A549 (cell line): ENCODE results near the gene RPL9. TPM values are rescaled to one million over a fixed set of nuclear protein-coding genes. Genes with fewer than 3 reads are reported as not detected.

Experiments used
- ATAC-seq, 2 experiments: fragments of 200-7000 bp in 1 of 2; fragments of >200 bp in 1 of 2; cut with Nextera tagmentation in 1 of 2; cut with Tn5 transposase in 1 of 2; 3 replicates each; pipeline versions ENCODE4 v1.8.0 to v1.9.1; 2018 to 2020; ENCODE audit warnings: mild to moderate bottlenecking in 1 of 2, moderate library complexity in 1 of 2
- CTCF ChIA-PET: fragments of 300-600 bp; sonication (Branson Sonifier 250); formaldehyde crosslinking; extraction: SDS; loops from one replicate; lab custom pipeline; 2021; ENCODE audit warnings: antibody characterized with exemption, inconsistent platforms; lab: Yijun Ruan, JAX
- POLR2A ChIA-PET: fragments of 350-600 bp; formaldehyde crosslinking; extraction: SDS; loops from one replicate; lab custom pipeline; 2021; ENCODE audit warnings: antibody characterized with exemption, inconsistent platforms; lab: Yijun Ruan, JAX
- DNase-seq, 2 experiments: peaks; one replicate each; pipeline versions ENCODE4 v3.0.0 to v3.0.0-alpha.2; 2011 to 2016; ENCODE audit warnings: low read depth in 1 of 2, low spot score in 1 of 2
- FAIRE-seq: peaks from 2 replicates; lab custom pipeline; 2011; peaks lifted over from hg19 to GRCh38; lab: Jason Lieb, UNC
- H3K27ac ChIP-seq, 2 experiments: fragments of >200 bp; sonication (Bioruptor Twin); formaldehyde crosslinking; 3 replicates each; pipeline ENCODE4 v1.5.1; 2016 to 2017
- H3K4me1 ChIP-seq: fragments of >200 bp; sonication (Bioruptor Twin); formaldehyde crosslinking; 3 replicates; pipeline ENCODE4 v1.6.1; 2016
- H3K4me2 ChIP-seq: fragments of >200 bp; sonication (Bioruptor Twin); formaldehyde crosslinking; 3 replicates; pipeline ENCODE4 v1.6.1; 2016
- H3K4me3 ChIP-seq: fragments of >200 bp; sonication (Bioruptor Twin); formaldehyde crosslinking; 3 replicates; pipeline ENCODE4 v1.5.1; 2016
- H3K9me3 ChIP-seq: fragments of >200 bp; sonication (Bioruptor Twin); formaldehyde crosslinking; 3 replicates; pipeline ENCODE4 v1.6.1; 2016
- CBX8 ChIP-seq: fragments of 200-600 bp; sonication (generic); IDR thresholded peaks from 2 replicates; pipeline ENCODE4 v1.6.1; 2016
- EHF ChIP-seq: fragments of 250-450 bp; sonication (Bioruptor Pico); IDR thresholded peaks from 2 replicates; pipeline ENCODE4 v1.5.0; 2020; ENCODE audit warnings: mild to moderate bottlenecking
- EHMT2 ChIP-seq: fragments of 200-600 bp; sonication (generic); IDR thresholded peaks from 2 replicates; pipeline ENCODE4 v1.6.1; 2016; ENCODE audit warnings: antibody characterized with exemption, low read depth, mild to moderate bottlenecking, moderate library complexity
- ELK1 ChIP-seq: fragments of 150-350 bp; IDR thresholded peaks from 2 replicates; pipeline ENCODE4 v1.6.1; 2014; ENCODE audit warnings: low read depth, mild to moderate bottlenecking, low read length
- FOSB ChIP-seq: fragments of 250-450 bp; sonication (Bioruptor Pico); IDR thresholded peaks from 2 replicates; pipeline ENCODE4 v1.5.0; 2020; ENCODE audit warnings: mild to moderate bottlenecking, moderate library complexity
- FOSL2 ChIP-seq, 2 experiments: fragments of 450-650 bp in 1 of 2; fragments of >200 bp in 1 of 2; sonication (Bioruptor Twin) in 1 of 2; formaldehyde crosslinking; IDR thresholded peaks; 2 replicates each; pipeline versions ENCODE4 v1.5.0 to v1.6.1; 2016 to 2020; ENCODE audit warnings: mild to moderate bottlenecking in 1 of 2, moderate library complexity in 1 of 2
- HEYL ChIP-seq: fragments of 250-450 bp; sonication (Bioruptor Pico); IDR thresholded peaks from 2 replicates; pipeline ENCODE4 v1.8.0; 2021; ENCODE audit warnings: mild to moderate bottlenecking, moderate library complexity
- HOXB5 ChIP-seq: fragments of 250-450 bp; sonication (Bioruptor Pico); IDR thresholded peaks from 2 replicates; pipeline ENCODE4 v1.5.0; 2020; ENCODE audit warnings: mild to moderate bottlenecking, moderate library complexity
- JUN ChIP-seq, 2 experiments: fragments of >200 bp; sonication (Bioruptor Twin); formaldehyde crosslinking; IDR thresholded peaks; 2 replicates in 1 of 2; 3 replicates in 1 of 2; pipeline ENCODE4 v1.6.1; 2016 to 2017
- MAFK ChIP-seq: fragments of 450-650 bp; IDR thresholded peaks from 2 replicates; pipeline ENCODE4 v1.6.1; 2014; ENCODE audit not compliant: partially characterized antibody
- MAX ChIP-seq: IDR thresholded peaks from 2 replicates; pipeline ENCODE4 v1.6.1; 2012
- NR3C1 ChIP-seq: fragments of >200 bp; sonication (Bioruptor Twin); formaldehyde crosslinking; IDR thresholded peaks from 3 replicates; pipeline ENCODE4 v1.6.1; 2017
- PHF8 ChIP-seq: fragments of 200-600 bp; sonication (generic); IDR thresholded peaks from 2 replicates; pipeline ENCODE4 v1.6.1; 2016; ENCODE audit warnings: low read depth, mild to moderate bottlenecking, antibody characterized with exemption, moderate library complexity, borderline replicate concordance
- POLR2AphosphoS2 ChIP-seq: conservative IDR thresholded peaks from 2 replicates; pipeline ENCODE4 v1.6.1; 2012; ENCODE audit warnings: low read length, improper control_type of control experiment, inconsistent platforms
- RAD21 ChIP-seq, 2 experiments: fragments of >200 bp in 1 of 2; sonication (Bioruptor Twin) in 1 of 2; formaldehyde crosslinking in 1 of 2; IDR thresholded peaks in 1 of 2; conservative IDR thresholded peaks in 1 of 2; 2 replicates in 1 of 2; 3 replicates in 1 of 2; pipeline ENCODE4 v1.6.1; 2012 to 2018; ENCODE audit warnings: inconsistent platforms in 1 of 2
- RARB ChIP-seq: fragments of 250-450 bp; sonication (Bioruptor Pico); IDR thresholded peaks from 2 replicates; pipeline ENCODE4 v1.8.0; 2021; ENCODE audit warnings: mild to moderate bottlenecking, moderate library complexity
- TFCP2L1 ChIP-seq: fragments of 250-450 bp; sonication (Bioruptor Pico); IDR thresholded peaks from 2 replicates; pipeline ENCODE4 v1.5.0; 2021; ENCODE audit warnings: mild to moderate bottlenecking
- WGBS: methylation state at CpG from one replicate; pipeline ENCODE4 v1.1.6; 2017; ENCODE audit errors: missing lambda C conversion rate; 5-methylcytosine and 5-hydroxymethylcytosine counted together
- polyA plus RNA-seq, 4 experiments: library from polyadenylated mRNA; depleted of rRNA in 3 of 4; stranded (reverse); fragments of >200 nt; fragmentation: RNase III in 1 of 4; extraction: RNeasy Plus Mini Kit Qiagen cat#74134 plus additional on column Dnase treatment in 1 of 4; gene quantifications; 2 replicates in 3 of 4; 3 replicates in 1 of 4; pipeline ENCODE4 v1.2.3, GENCODE V29; 2011 to 2017
- TF ChIP-seq, protein P1 (sequence below): fragments of >200 bp; sonication (Bioruptor Twin); formaldehyde crosslinking; IDR thresholded peaks from 3 replicates; pipeline ENCODE4 v1.5.1; 2016
- TF ChIP-seq, protein P2 (sequence below): fragments of 250-450 bp; sonication (Bioruptor Pico); IDR thresholded peaks from 2 replicates; pipeline ENCODE4 v1.5.0; 2020; ENCODE audit warnings: low read depth, mild to moderate bottlenecking, moderate library complexity
- TF ChIP-seq, protein P3 (sequence below): IDR thresholded peaks from 2 replicates; pipeline ENCODE4 v1.6.1; 2012; ENCODE audit warnings: low read depth, borderline replicate concordance
- TF ChIP-seq, protein P4 (sequence below): fragments of 450-650 bp; IDR thresholded peaks from 2 replicates; pipeline ENCODE4 v1.6.1; 2014; ENCODE audit warnings: antibody characterized with exemption

The RPL9 gene
- polyA plus RNA-seq, 2 of the 4 experiments (the other 2 are of a cell fraction), result 786 to 1,263 TPM

DNA sequence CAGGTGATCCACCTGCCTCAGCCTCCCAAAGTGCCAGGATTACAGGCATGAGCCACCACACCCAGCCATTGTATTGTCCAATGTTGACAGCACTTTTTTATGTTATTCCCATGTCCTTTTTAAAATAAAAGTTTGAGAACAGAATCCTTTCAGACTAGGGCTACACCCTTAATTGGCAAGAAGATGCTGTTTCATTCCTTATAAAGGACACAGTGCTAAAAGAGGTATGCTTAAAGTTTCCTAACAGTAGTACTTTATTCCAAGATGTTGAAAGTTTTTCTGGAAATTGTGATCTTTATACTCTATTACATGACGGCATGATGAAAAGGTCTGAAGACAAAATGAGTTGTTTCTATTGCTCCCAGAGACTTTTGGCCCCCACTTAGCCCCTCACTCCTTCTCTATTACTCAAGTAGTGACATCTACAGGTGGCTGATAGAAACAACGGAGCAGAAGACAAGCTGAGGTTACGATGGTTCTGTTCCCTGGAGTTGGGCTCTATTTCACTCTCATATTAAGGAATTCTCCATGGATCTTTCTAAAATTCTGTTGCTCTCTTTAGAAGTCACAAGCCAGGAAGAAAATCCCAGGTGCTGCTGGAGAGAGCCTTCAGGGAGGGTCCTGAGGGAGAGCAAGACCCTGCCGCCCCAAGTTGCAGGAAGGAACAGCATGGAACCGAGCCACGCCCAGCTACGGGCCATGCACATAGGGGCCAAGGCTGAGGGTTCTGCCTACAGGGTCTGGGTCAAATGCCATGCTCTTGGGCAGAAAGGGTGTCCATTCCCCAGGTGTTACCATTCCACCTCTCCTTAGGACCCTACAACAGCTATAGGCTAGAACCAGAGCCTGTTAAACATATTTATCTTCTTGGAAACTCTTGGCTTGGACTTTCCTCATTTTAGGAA is 22.8 kb downstream of the RPL9 start:
- no peak for FAIRE-seq
- CTCF ChIA-PET, result interaction anchor here (1.1 kb wide), 1 partner anchor 9 kb away, joined by 3 read pairs; no protein-coding TSS in a partner anchor
- H3K4me1 ChIP-seq, result no peaks in the 10 kb centered on the region
- no peaks in the 10 kb centered on the region for H3K9me3 ChIP-seq
- H3K4me2 ChIP-seq, result no peak overlapping the region
- TF ChIP-seq MAX (no peak), RAD21 (conservative IDR thresholded peaks at IDR 0.05 in 1 of 2, IDR thresholded peaks at IDR 0.05 in 1 of 2) (peak; percentile 44 to 47; a peak in 4 of 5 replicates), EHF (CRISPR knock-in tag) (no peak), CBX8 (no peak)
- TF ChIP-seq, protein P1, sequence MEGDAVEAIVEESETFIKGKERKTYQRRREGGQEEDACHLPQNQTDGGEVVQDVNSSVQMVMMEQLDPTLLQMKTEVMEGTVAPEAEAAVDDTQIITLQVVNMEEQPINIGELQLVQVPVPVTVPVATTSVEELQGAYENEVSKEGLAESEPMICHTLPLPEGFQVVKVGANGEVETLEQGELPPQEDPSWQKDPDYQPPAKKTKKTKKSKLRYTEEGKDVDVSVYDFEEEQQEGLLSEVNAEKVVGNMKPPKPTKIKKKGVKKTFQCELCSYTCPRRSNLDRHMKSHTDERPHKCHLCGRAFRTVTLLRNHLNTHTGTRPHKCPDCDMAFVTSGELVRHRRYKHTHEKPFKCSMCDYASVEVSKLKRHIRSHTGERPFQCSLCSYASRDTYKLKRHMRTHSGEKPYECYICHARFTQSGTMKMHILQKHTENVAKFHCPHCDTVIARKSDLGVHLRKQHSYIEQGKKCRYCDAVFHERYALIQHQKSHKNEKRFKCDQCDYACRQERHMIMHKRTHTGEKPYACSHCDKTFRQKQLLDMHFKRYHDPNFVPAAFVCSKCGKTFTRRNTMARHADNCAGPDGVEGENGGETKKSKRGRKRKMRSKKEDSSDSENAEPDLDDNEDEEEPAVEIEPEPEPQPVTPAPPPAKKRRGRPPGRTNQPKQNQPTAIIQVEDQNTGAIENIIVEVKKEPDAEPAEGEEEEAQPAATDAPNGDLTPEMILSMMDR, result peak; percentile 31; the same call in 2 of the 3 replicates
- TF ChIP-seq, all 56 proteins: peak for 2
- Histone ChIP-seq H3K4me3 (no peak overlapping the region), H3K27ac (no peak overlapping the region)
- DNase-seq (no peak), ATAC-seq (no peak)
- 78% methylated on average over 7 of the region's 7 CpGs for WGBS
- POLR2A ChIA-PET, result no interaction called here

DNA sequence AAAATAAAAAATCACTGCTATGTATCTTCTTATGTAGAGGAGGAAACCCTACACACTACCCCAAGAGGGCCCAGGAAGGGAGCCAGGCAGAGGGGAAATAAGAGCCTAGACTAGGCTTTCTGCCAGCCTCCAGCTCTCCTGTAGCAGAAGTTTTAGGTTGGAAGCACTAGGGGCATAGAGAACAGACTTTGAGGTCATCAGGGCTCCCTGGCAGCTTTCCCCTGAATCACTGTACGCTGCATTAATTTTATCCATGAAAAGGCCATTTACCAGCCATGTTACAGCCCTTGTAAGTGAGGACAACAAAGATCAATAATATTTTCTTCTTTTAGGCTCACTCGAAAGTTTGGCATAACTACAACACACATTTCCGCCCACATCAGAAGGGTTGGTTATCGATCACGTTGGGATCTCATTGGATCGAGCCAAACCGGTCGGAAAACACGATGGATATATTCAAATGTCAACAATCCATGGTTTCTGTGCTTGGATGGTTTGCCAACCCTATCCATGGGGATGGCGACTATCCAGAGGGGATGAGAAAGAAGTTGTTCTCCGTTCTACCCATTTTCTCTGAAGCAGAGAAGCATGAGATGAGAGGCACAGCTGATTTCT is 24.7 kb downstream of the RPL9 start:
- Histone ChIP-seq H3K27ac (no peak overlapping the region), H3K4me3 (no peak overlapping the region), H3K4me2 (no peak overlapping the region), H3K4me1 (no peaks in the 10 kb centered on the region), H3K9me3 (no peaks in the 10 kb centered on the region)
- FAIRE-seq, result no peak
- ChIA-PET POLR2A (no interaction called here), CTCF (no interaction called here)
- DNase-seq, result no peak
- TF ChIP-seq ELK1 (no peak), HEYL (CRISPR knock-in tag) (no peak), JUN (IDR thresholded peaks at IDR 0.05) (no peak), FOSB (CRISPR knock-in tag) (no peak), TFCP2L1 (CRISPR knock-in tag) (no peak), HOXB5 (CRISPR knock-in tag) (no peak), FOSL2 (IDR thresholded peaks at IDR 0.05) (no peak), FOSL2 (CRISPR knock-in tag; IDR thresholded peaks at IDR 0.05) (no peak), EHF (CRISPR knock-in tag) (no peak), RARB (CRISPR knock-in tag) (no peak), PHF8 (no peak), NR3C1 (no peak), MAFK (no peak), POLR2AphosphoS2 (no peak), EHMT2 (no peak)
- TF ChIP-seq, protein P2, sequence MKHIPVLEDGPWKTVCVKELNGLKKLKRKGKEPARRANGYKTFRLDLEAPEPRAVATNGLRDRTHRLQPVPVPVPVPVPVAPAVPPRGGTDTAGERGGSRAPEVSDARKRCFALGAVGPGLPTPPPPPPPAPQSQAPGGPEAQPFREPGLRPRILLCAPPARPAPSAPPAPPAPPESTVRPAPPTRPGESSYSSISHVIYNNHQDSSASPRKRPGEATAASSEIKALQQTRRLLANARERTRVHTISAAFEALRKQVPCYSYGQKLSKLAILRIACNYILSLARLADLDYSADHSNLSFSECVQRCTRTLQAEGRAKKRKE, result no peak
- TF ChIP-seq, protein P3, sequence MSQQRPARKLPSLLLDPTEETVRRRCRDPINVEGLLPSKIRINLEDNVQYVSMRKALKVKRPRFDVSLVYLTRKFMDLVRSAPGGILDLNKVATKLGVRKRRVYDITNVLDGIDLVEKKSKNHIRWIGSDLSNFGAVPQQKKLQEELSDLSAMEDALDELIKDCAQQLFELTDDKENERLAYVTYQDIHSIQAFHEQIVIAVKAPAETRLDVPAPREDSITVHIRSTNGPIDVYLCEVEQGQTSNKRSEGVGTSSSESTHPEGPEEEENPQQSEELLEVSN, result no peak
- TF ChIP-seq, protein P4, sequence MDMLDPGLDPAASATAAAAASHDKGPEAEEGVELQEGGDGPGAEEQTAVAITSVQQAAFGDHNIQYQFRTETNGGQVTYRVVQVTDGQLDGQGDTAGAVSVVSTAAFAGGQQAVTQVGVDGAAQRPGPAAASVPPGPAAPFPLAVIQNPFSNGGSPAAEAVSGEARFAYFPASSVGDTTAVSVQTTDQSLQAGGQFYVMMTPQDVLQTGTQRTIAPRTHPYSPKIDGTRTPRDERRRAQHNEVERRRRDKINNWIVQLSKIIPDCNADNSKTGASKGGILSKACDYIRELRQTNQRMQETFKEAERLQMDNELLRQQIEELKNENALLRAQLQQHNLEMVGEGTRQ, result no peak
- WGBS, result 88% methylated on average over 11 of the region's 11 CpGs
- ATAC-seq, result no peak
